Activated naive CD8-positive, alpha-beta T cell treated with anti-CD3 and anti-CD28 coated beads for 36 hours (primary cell): ENCODE data around the gene TPK1. TPM values are rescaled to one million over a fixed set of nuclear protein-coding genes. Genes with fewer than 3 reads are reported as not detected.

Experiments used
- DNase-seq: peaks from one replicate; pipeline ENCODE4 v3.0.0; 2021
- H3K27ac Mint-ChIP-seq: one replicate; pipeline ENCODE4 v1.8.0; 2022; ENCODE audit warnings: mild to moderate bottlenecking, moderate library complexity, mixed read lengths
- H3K27me3 Mint-ChIP-seq: one replicate; pipeline ENCODE4 v1.8.0; 2022; ENCODE audit warnings: mild to moderate bottlenecking, mixed read lengths
- H3K36me3 Mint-ChIP-seq: one replicate; pipeline ENCODE4 v1.8.0; 2021; ENCODE audit warnings: mild to moderate bottlenecking, mixed read lengths
- H3K4me1 Mint-ChIP-seq: one replicate; pipeline ENCODE4 v1.8.0; 2021; ENCODE audit warnings: mixed read lengths
- H3K4me3 Mint-ChIP-seq: one replicate; pipeline ENCODE4 v1.8.0; 2022; ENCODE audit warnings: mild to moderate bottlenecking, moderate library complexity, mixed read lengths
- H3K9me3 Mint-ChIP-seq: one replicate; pipeline ENCODE4 v1.8.0; 2022; ENCODE audit warnings: mixed read lengths
- total RNA-seq, 2 experiments: library from RNA; stranded (reverse); gene quantifications; one replicate each; pipeline ENCODE4 v1.2.3, GENCODE V29; 2021

Gene TPK1
- total RNA-seq, 2 experiments from 2014 or later, result 16.7 to 21.4 TPM

DNA sequence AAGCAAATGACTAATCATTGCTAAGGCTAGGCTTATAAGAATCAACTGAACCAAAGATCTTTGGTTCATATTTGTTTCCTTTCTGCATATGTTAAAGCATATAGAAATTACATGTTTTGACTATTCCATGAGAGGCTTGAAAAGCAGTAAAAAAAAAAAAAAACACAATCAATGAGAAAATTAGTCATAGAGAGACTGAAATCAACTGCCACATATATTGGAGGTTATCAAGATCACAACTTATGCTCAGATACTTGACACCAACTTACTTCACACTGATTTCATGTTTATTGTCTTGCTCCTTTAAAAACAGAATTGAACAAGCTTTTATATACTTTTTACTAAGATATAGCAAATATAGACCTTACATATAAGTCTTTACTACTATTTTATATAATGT, 161.3 kb downstream of the TPK1 start:
- H3K9me3 Mint-ChIP-seq, result no peaks in the 10 kb centered on the region
- H3K4me3 Mint-ChIP-seq, result no peak overlapping the region
- H3K27me3 Mint-ChIP-seq, result no peaks in the 10 kb centered on the region
- no peak overlapping the region for H3K27ac Mint-ChIP-seq
- H3K36me3 Mint-ChIP-seq, result no peaks in the 10 kb centered on the region
- H3K4me1 Mint-ChIP-seq, result no peaks in the 10 kb centered on the region
- no peak for DNase-seq

DNA sequence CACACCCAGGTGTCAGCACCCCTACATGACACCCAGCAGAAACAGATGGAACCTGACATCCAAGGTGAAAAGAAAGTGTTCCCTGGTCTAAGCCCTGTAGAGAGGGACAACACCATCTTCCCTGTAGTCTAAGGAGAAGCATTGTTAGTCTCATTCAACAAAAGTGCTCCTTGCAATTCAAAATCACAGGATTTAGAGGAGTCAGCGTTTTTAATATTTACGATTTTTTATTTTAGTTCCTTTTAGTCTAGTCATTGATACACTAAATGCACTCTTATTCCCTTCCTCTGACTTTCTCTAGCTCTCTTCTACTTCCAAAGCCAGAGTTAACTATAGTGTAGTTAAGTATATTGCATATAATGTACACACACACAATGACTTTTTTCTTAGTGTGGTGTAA, 163.0 kb downstream of the TPK1 start:
- no peaks in the 10 kb centered on the region for H3K27me3 Mint-ChIP-seq
- H3K9me3 Mint-ChIP-seq, result no peaks in the 10 kb centered on the region
- no peak for DNase-seq
- no peak overlapping the region for H3K27ac Mint-ChIP-seq
- no peaks in the 10 kb centered on the region for H3K4me1 Mint-ChIP-seq
- no peak overlapping the region for H3K4me3 Mint-ChIP-seq
- H3K36me3 Mint-ChIP-seq, result no peaks in the 10 kb centered on the region

DNA sequence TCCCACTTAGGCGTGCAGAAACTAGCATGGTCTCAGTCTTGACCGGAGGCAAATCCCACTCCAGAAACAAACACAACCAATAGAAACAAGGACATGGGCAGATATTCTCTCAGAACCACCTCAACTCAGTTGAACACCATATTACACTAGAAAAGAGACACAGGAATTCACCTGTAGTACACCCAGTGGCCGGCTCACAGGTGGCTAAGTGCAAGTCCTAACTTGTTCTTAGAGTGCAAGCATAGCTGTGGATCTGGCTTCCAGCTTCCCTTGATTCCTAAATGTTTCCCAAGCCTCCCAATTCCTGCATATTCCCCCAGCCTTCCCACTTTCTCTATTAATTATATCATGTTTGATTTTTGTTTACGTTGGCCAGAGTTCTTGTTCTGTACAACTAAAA, 164.4 kb downstream of the TPK1 start:
- H3K4me1 Mint-ChIP-seq, result no peaks in the 10 kb centered on the region

DNA sequence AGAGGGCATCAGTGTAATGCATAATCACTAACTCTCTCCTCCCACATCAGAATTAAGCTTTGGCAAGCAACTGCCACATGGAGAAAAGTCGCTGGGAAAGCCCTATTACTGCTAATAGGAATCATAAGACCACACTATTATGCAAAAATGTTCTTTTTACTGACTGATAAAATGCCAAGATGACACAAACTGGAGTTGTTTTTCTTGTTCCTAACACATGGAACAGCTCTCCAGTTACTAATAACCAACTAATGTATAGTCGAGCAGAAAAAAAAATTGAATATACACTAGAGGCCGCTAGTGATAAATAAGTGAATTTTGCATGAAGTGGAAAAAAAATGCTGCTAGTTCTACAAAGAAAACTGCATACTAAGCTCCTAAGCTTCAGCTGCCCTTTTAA, 165.6 kb downstream of the TPK1 start:
- no peak for DNase-seq
- H3K4me1 Mint-ChIP-seq, result no peaks in the 10 kb centered on the region
- no peaks in the 10 kb centered on the region for H3K9me3 Mint-ChIP-seq
- no peak overlapping the region for H3K4me3 Mint-ChIP-seq
- peaks cover 12% of the 10 kb centered on the region for H3K36me3 Mint-ChIP-seq
- H3K27ac Mint-ChIP-seq, result no peak overlapping the region
- no peaks in the 10 kb centered on the region for H3K27me3 Mint-ChIP-seq

More for the DNA sequence above, 164.4 kb downstream of the TPK1 start:
- no peaks in the 10 kb centered on the region for H3K27me3 Mint-ChIP-seq
- H3K4me3 Mint-ChIP-seq, result no peak overlapping the region
- no peak overlapping the region for H3K27ac Mint-ChIP-seq
- DNase-seq, result no peak
- no peaks in the 10 kb centered on the region for H3K9me3 Mint-ChIP-seq
- H3K36me3 Mint-ChIP-seq, result peaks cover 6% of the 10 kb centered on the region

DNA sequence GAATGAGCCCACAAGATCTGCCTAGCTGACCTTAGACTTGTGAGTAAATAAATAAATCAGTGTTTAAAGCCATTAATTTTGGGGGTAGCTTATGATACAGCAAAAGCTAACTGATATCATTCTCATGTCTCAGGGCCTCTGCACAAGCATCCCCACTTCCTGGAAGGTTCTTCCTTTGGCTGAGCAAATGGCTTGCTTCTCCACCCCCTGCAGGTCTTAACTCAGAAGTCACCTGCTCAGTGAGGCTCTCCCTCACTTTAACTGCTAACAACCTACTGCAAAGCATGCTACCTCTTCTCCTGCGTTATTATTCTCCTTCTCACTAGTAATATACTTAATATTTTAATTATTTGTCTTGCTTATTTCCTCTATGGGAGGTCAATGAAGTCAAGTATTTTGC, 167.3 kb downstream of the TPK1 start:
- H3K4me3 Mint-ChIP-seq, result no peak overlapping the region
- H3K36me3 Mint-ChIP-seq, result peaks cover 23% of the 10 kb centered on the region
- no peak for DNase-seq
- no peaks in the 10 kb centered on the region for H3K27me3 Mint-ChIP-seq
- peaks cover 2% of the 10 kb centered on the region for H3K9me3 Mint-ChIP-seq
- no peak overlapping the region for H3K27ac Mint-ChIP-seq
- H3K4me1 Mint-ChIP-seq, result no peaks in the 10 kb centered on the region

DNA sequence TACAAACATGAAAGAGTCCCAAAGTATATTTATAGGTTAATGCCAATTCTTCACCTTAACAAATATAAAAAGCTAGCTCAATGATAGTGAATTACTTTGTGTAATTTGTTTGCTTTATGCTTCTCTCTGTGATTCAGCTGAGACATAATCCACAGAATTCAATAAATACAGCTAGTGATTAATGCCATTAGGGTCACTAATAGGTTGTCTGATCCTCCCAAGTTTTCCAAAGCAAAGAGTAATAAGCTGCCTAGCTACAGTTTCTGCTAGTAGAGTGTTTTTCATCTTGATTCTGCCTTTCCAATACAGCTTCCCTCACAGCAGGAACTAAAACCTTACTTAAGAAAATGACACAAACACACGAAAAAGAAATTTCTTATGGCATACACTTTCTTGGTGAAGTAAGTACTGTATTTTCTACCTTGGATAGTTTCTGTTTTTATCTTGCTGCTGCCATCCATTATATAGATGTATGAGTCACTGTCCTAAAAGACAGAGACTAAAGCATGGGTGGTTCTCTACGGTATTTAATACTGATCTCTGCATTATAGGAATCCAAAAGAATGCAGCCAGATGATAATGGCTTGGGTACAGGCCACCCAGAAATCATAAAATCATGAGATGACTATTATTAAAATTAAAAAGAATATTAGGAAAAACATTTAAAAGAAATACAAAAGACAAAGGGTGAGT, 170.0 kb downstream of the TPK1 start:
- H3K27ac Mint-ChIP-seq, result no peak overlapping the region
- no peak overlapping the region for H3K4me3 Mint-ChIP-seq
- H3K27me3 Mint-ChIP-seq, result no peaks in the 10 kb centered on the region
- no peak for DNase-seq
- H3K36me3 Mint-ChIP-seq, result peaks cover 30% of the 10 kb centered on the region
- H3K4me1 Mint-ChIP-seq, result no peaks in the 10 kb centered on the region
- peaks cover 2% of the 10 kb centered on the region for H3K9me3 Mint-ChIP-seq

DNA sequence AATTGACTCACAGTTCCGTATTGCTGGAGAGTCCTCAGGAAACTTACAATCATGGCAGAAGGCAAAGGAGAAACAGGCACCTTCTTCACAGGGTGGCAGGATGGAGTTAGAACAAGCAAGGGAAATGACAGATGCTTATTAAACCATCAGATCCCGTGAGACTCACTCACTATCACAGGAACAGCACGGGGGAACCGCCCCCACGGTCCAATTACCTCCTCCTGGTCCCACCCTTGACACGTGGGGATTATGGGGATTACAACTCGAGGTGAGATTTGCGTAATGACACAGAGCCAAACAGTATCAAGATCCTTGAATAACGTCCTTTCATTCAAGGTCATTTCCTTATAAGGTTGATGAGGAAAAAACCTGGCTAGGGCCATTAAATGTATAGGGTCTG, 176.6 kb downstream of the TPK1 start:
- peaks cover 12% of the 10 kb centered on the region for H3K36me3 Mint-ChIP-seq
- no peak overlapping the region for H3K4me3 Mint-ChIP-seq
- H3K27ac Mint-ChIP-seq, result no peak overlapping the region
- DNase-seq, result no peak
- no peaks in the 10 kb centered on the region for H3K27me3 Mint-ChIP-seq
- no peaks in the 10 kb centered on the region for H3K9me3 Mint-ChIP-seq
- H3K4me1 Mint-ChIP-seq, result peaks cover 2% of the 10 kb centered on the region

DNA sequence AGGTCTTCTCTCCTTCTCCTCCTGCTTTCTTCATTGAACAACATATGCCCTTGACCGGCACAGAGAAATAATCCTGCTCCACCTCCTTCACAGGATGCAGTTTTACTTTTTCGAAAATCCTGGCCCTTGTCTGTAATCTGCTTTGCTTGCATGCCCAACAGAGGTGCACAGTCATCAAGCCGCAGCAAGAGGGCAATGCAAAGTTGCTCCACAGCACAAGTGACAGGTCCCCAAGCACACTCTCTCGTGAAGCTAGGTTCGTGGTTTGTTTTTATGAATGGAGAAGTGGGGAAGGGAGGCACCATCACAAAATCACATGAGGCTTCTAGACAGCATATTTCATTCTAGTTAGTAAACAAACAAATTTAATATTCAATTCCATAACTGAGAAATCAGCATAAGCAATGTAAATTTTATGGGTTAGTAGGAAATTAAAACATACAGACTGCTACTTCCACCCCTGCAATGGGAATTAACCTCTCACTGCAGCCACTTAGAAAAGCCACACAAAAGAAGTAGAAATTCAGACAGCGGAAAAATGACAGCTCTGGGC, 178.8 kb downstream of the TPK1 start:
- H3K4me1 Mint-ChIP-seq, result peaks cover 2% of the 10 kb centered on the region
- no peak for DNase-seq
- H3K27me3 Mint-ChIP-seq, result no peaks in the 10 kb centered on the region
- no peak overlapping the region for H3K27ac Mint-ChIP-seq
- no peak overlapping the region for H3K4me3 Mint-ChIP-seq
- peaks cover 2% of the 10 kb centered on the region for H3K36me3 Mint-ChIP-seq
- no peaks in the 10 kb centered on the region for H3K9me3 Mint-ChIP-seq

DNA sequence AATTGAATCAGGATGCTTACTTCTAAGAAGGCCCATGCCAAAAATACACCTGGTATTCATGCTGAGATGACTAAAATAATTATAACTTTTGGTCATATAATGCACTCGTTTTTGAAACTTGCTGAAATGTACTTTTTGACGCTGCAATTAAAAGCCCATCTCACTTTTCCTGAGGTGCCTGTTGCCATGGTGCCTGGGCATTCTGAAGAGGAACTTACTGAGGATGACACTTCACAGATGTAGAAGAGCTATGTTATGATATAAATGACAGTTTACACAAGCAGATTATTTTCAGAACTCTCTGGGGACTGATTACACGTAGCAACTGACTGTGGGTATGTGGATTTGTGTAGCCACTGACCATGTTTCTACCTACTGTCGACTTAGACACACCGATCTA, 182.4 kb downstream of the TPK1 start:
- peaks cover 2% of the 10 kb centered on the region for H3K4me1 Mint-ChIP-seq
- peaks cover 4% of the 10 kb centered on the region for H3K9me3 Mint-ChIP-seq
- no peak for DNase-seq
- peaks cover 14% of the 10 kb centered on the region for H3K36me3 Mint-ChIP-seq
- H3K27ac Mint-ChIP-seq, result no peak overlapping the region
- H3K4me3 Mint-ChIP-seq, result no peak overlapping the region
- H3K27me3 Mint-ChIP-seq, result no peaks in the 10 kb centered on the region

DNA sequence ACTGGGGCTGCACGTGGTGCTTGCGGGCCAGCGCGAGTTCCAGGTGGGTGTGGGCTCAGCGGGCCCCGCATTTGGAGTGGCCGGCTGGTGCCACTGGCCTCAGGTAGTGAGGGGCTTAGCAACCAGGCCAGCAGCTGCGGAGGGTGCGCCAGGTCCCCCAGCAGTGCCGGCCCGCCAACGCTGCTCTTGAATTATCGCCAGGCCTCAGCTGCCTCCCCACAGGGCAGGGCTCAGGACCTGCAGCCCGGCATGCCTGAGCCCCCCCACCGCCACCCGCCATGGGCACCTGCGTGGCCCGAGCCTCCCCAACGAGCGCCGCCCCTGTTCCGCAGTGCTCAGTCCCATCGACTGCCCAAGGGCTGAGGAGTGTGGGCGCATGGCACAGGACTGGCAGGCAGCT, 185.4 kb downstream of the TPK1 start:
- Mint-ChIP-seq H3K27ac (no peak overlapping the region), H3K27me3 (no peaks in the 10 kb centered on the region), H3K36me3 (peaks cover 25% of the 10 kb centered on the region)

DNA sequence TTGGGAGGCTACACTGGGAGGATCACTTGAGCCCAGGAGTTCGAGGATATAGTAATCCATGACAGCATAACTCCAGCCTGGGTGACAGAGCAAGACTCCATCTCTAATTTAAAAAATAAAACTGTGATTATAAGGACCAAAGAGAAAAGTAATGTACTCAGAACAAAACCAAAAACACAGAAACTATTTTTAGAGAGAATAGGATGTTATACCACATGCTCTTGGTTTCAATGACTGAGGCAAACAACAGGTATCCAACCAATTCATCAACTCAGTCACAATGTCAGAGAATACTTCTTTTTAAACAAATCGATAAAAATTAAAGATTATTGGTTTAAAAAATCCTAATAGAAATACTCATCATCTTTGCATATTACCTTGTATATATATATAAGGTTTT, 186.7 kb downstream of the TPK1 start:
- H3K36me3 Mint-ChIP-seq, result peaks cover 25% of the 10 kb centered on the region
- peaks cover 4% of the 10 kb centered on the region for H3K9me3 Mint-ChIP-seq
- H3K27me3 Mint-ChIP-seq, result no peaks in the 10 kb centered on the region
- DNase-seq, result no peak
- no peaks in the 10 kb centered on the region for H3K4me1 Mint-ChIP-seq
- H3K27ac Mint-ChIP-seq, result no peak overlapping the region
- H3K4me3 Mint-ChIP-seq, result no peak overlapping the region

More for the DNA sequence above, 185.4 kb downstream of the TPK1 start:
- Mint-ChIP-seq H3K4me3 (no peak overlapping the region), H3K9me3 (peaks cover 4% of the 10 kb centered on the region), H3K4me1 (no peaks in the 10 kb centered on the region)
- DNase-seq, result no peak

DNA sequence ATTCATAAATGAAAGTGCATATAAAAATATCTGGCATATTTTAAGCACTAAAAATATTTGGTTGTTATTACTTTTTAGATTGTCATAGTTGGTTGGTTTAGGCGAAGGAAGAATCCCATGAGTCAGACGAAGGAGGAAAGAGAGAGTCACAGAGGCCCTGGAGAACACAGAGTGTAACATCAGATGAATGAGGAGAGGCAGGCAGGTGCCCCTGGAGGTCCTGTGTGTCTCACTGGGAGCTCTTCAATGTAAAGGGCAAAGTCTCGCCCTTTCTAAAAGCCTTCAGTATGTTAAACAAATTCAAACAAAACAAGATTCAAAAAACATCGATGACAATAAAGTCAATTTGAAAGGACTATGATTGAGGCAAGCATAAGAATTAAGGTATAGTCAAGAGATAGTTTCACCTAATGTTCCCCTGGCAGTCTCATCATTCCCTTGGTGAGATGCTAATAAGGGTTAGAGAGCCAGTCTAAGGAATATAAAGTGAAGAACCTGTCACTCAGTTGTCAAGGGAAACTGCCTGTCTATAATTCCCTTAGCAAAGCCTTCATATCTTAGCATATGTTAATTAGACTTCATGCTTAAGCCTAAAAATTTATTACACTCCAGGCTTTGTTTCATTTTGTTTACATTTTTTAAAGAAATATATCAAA, 194.3 kb downstream of the TPK1 start:
- Mint-ChIP-seq H3K9me3 (no peaks in the 10 kb centered on the region), H3K27ac (no peak overlapping the region), H3K4me1 (no peaks in the 10 kb centered on the region), H3K36me3 (no peaks in the 10 kb centered on the region), H3K4me3 (no peak overlapping the region), H3K27me3 (no peaks in the 10 kb centered on the region)
- no peak for DNase-seq

DNA sequence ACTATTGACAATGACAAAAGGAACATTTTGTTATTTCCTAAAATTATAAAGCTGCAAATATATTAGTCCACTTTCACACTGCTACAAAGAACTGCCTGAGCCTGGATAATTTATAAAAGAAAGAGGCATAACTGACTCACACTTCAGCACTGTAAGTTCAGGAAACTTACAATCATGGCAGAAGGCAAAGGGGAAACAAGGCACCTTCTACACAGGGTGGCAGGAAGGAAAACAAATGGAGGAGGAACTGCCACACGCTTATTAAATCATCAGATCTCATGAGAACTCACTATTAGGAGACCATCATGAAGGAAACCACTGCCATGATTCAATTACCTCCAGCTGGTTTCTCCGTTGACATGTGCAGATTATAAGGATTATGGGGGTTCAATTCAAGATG, 203.1 kb downstream of the TPK1 start:
- peaks cover 4% of the 10 kb centered on the region for H3K9me3 Mint-ChIP-seq
- peaks cover 13% of the 10 kb centered on the region for H3K36me3 Mint-ChIP-seq
- H3K4me1 Mint-ChIP-seq, result no peaks in the 10 kb centered on the region
- H3K27ac Mint-ChIP-seq, result no peak overlapping the region
- H3K4me3 Mint-ChIP-seq, result no peak overlapping the region
- H3K27me3 Mint-ChIP-seq, result no peaks in the 10 kb centered on the region
- no peak for DNase-seq

DNA sequence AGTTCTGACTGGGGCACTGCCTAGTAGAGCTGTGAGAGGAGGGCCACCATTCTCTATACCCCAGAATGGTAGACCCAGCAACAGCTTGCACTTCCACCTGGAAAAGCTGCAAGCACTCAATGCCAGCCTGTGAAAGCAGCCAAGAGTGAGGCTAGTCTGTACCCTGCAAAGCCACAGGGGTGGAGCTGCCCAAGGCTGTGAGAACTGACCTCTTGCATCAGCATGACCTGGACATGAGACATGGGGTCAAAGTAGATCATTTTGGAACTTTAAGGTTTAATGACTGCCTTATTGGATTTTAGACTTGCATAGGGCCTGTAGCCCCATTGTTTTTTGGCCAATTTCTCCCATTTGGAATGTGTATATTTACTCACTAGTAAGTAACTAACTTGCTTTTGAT, 206.3 kb downstream of the TPK1 start:
- Mint-ChIP-seq H3K9me3 (peaks cover 5% of the 10 kb centered on the region), H3K4me3 (no peak overlapping the region), H3K27ac (no peak overlapping the region), H3K4me1 (no peaks in the 10 kb centered on the region), H3K36me3 (peaks cover 14% of the 10 kb centered on the region), H3K27me3 (no peaks in the 10 kb centered on the region)
- no peak for DNase-seq

DNA sequence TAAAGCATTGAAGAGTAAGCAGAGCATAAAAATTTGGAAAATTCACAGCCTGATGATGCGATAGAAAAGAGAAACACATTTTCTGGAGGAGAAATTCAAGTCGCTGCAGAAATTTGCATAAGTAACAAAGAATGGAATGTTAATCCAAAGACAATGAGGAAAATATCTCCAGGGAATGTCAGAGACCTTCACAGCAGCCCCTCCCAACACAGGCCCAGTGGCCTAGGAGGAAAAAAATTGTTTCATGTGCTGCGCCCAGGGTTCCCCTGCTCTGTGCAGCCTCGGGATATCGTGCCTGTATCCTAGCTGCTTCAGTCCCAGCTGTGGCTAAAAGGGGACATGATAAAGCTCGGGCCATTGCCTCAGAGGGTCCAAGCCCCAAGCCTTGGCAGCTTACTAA, 206.8 kb downstream of the TPK1 start:
- Mint-ChIP-seq H3K36me3 (peaks cover 14% of the 10 kb centered on the region), H3K9me3 (peaks cover 5% of the 10 kb centered on the region), H3K27me3 (no peaks in the 10 kb centered on the region), H3K27ac (no peak overlapping the region), H3K4me1 (no peaks in the 10 kb centered on the region), H3K4me3 (no peak overlapping the region)
- DNase-seq, result no peak

DNA sequence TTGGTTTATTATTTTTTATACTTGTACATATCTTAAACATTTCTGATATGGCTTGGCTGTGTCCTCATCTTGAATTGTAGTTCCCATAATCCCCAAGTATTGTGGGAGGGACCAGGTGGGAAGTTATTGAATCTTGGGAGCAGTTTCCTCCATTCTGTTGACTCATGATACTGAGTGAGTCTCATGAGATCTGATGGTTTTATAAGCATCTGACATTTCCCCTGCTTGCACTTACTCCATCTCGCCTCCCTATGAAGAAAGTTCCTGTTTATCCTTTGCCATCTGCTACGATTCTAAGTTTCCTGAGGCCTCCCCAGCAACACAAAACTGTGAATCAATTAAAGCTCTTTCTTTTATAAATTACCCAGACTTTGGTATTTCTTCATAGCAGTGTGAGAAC, 207.7 kb downstream of the TPK1 start:
- no peaks in the 10 kb centered on the region for H3K4me1 Mint-ChIP-seq
- H3K27ac Mint-ChIP-seq, result no peak overlapping the region
- H3K36me3 Mint-ChIP-seq, result peaks cover 14% of the 10 kb centered on the region
- H3K4me3 Mint-ChIP-seq, result no peak overlapping the region
- peaks cover 5% of the 10 kb centered on the region for H3K9me3 Mint-ChIP-seq
- DNase-seq, result no peak
- no peaks in the 10 kb centered on the region for H3K27me3 Mint-ChIP-seq
